HG03066 (cell line): ENCODE measurements around the gene CAMSAP2.

ENCODE experiments used
- ATAC-seq: cut with Tn5 transposase; IDR thresholded peaks from one replicate; pipeline ENCODE4 v1.9.1; 2021; ENCODE audit warnings: low read depth; ENCODE audit not compliant: unreplicated experiment

The CAMSAP2 gene

DNA sequence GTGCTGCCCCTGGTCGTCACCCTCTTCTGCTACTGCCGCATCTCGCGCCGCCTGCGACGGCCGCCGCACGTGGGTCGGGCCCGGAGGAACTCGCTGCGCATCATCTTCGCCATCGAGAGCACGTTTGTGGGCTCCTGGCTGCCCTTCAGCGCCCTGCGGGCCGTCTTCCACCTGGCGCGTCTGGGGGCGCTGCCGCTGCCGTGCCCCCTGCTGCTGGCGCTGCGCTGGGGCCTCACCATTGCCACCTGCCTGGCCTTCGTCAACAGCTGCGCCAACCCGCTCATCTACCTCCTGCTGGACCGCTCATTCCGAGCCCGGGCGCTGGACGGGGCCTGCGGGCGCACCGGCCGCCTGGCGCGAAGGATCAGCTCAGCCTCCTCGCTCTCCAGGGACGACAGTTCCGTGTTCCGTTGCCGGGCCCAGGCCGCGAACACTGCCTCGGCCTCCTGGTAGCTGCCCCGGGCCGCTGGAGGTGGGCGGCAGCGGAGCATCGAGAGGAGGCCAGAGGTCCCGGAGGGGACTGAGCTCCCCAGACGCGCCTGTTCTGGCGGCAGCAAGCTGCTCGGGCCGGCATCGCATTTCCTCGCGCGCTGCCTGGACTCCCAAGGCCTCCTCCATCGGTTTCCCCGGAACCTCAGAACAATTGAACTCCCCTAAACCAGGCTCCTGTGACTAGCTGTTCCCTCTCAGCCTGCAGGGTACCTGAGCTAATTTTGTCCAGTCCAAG is 135.1 kb downstream of the CAMSAP2 start:
- no peak for ATAC-seq

DNA sequence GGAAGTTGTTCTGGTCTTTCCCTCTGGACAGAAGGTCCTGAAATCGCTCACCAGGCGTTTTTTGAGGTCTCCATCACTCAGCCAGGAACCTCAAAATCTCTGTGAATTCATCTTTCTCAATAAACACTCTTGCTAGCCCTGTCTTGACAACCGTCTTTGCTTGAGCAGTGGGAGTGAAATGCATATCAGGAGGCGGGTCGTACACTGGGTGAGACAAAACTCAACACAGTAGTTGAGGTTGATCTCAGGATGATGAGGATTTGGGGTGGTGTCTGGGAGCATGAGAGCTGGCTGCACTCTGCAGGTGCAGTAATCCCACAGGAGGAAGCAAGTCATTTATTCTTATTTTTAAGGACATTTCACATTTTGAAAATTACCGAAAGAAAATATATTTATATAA is 136.0 kb downstream of the CAMSAP2 start:
- no peak for ATAC-seq

- no peak for ATAC-seq
Observed at GRCh38 chr1:200875416-200875815, 136.7 kb downstream of the CAMSAP2 start.

- ATAC-seq: no peak
Observed at GRCh38 chr1:200877010-200877409, 138.3 kb downstream of the CAMSAP2 start.

DNA sequence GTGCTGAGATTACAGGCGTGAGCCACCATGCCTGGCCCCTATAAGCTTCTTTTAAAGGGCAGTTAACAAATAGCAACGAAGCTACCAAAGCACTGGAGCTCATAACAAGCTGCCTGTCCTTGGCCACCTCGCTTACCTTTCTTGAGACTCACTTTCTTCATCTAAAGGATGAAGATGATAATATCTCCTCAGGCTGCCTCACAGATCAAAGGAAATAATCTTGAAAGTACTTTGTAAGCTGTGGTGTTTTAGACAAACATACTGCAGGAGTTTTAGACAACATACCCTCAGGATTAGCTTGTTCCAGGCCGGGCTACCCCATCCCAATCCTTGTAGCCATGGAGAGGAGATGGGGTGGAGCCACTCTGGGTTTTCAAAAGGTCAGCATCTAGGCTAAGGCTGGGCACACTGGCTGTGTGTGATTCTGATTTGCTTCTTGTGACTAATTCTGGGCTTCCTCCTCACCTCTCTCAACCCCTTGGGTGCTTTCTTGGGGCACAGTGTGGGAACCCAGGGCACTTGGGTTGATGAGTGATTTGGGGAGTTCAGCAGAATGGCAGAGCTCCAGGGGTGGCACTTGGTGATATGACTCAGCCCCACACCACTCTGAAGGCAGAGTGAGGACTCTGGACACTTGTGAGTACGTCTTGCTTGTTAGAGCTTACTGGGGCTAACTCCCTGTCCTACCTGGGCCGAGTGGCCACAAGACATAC is 139.3 kb downstream of the CAMSAP2 start:
- ATAC-seq: peak; percentile 63

GRCh38 chr1:200880212-200880611 is 141.5 kb downstream of the CAMSAP2 start:
- ATAC-seq: peak; percentile 52

- no peak for ATAC-seq
Observed at GRCh38 chr1:200883118-200883517, 144.4 kb downstream of the CAMSAP2 start.

GRCh38 chr1:200885623-200886402 is 147.1 kb downstream of the CAMSAP2 start:
- ATAC-seq: no peak

GRCh38 chr1:200886594-200886993 is 147.9 kb downstream of the CAMSAP2 start:
- no peak for ATAC-seq

DNA sequence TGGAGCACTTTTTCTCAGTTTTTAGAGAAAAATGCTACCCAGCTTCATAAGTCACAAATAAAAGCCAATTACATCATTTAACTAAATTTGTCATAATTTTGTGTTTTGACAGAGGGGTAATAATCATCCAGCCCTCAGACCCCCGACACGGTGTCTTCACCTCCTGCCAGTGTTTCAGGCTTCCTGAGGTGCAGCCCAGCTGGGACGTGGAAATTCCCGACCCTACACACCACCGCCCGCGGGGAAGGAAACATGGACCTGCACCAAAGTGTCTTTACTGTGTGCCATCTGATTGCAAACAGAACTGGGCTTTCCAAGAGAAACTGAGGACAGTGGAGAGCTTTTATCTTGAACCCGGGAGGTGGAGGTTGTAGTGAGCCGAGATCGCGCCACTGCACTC is 148.3 kb downstream of the CAMSAP2 start:
- no peak for ATAC-seq

GRCh38 chr1:200887772-200888348 is 149.2 kb downstream of the CAMSAP2 start:
- no peak for ATAC-seq

DNA sequence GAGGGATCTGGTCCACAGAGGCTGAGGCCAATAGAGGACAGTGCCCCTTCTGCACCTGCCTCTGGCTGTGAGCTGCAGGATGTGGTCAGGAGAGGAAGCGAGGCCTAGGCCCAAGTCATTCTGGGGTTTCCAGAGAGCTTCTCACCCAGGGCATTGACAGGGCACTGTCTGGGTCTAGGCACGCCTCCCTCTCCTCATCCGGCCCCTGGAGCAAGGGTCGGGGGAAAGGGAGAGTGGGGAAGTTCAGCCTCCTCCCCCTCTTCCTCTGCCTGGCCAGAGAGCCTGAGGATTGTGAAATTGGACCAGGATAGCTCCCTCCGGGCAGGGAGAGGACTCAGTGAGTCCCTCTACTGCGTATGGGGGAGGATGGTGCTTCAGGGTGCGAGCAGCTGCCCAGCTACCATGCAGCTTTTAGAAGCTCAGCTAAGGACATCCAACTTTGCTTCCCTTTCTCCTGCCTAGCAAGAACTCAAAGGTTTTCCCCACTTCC is 149.7 kb downstream of the CAMSAP2 start:
- ATAC-seq: peak; percentile 89

GRCh38 chr1:200889571-200889970 is 150.9 kb downstream of the CAMSAP2 start:
- ATAC-seq: no peak

- no peak for ATAC-seq
Observed at GRCh38 chr1:200890027-200890426, 151.3 kb downstream of the CAMSAP2 start.

DNA sequence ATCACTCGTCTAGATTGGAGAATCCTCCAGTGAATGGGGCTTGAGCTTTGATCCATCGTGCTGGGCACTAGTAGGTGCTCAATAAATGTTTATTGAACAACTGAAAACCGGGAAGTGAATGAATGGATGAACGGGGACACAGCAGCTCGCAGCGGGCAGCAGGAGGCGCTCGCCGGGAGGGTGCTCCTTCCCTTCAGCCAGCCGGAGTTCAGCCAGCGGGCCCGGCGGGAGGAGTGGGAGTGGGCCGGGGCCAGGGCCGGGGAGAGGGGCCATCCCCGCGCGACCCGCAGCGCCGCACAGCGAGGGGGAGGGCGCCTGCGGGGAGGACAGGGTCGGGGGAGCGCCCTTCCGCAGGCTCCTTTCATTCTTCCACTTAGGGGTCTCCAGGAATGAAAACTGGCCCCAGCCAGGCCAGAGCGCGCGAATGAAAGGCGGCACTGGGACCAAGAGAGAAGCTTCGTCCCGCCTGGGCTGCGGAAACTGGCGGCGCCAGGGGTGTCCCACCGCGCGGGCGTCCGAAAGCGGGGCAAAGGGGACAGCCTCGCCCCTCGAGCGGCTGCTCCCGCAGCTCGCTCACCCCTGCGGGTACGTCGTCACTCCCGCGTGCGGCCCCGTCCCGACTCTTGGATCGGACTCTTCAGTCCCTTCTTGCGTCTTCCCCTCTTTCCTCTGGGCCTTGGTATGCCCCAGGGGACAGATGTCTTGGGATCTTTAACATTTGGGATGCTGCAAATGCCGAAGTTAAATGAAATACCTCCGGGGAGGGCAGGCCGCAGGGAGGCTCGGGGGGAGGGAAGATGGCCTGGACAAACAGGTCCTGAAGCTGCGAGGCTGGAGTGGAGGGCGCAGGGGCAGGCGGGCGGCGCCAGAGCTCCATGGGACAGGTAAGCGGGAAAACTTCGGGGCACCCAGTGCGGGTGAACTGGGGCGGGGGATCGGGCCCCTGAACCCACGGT is 152.4 kb downstream of the CAMSAP2 start:
- no peak for ATAC-seq

DNA sequence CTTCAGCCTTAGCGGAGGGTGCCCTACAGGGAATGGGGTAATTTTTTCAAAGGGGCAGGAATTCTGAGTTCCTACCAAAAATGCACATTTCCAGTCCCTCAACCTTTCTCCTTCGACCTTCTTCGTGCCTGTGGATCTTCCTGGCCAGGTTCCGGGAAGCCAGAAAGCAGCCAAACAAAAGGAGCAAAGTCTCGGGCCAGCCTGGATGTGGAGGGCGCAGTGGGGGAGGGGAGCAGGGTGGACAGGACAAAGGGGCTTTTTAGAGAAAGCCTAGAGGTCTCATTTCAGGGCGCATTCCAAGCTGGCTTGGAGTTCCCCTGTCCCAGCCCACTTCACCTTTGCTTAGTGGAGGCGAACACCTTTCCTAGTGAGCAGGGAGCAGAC is 153.1 kb downstream of the CAMSAP2 start:
- ATAC-seq: no peak

DNA sequence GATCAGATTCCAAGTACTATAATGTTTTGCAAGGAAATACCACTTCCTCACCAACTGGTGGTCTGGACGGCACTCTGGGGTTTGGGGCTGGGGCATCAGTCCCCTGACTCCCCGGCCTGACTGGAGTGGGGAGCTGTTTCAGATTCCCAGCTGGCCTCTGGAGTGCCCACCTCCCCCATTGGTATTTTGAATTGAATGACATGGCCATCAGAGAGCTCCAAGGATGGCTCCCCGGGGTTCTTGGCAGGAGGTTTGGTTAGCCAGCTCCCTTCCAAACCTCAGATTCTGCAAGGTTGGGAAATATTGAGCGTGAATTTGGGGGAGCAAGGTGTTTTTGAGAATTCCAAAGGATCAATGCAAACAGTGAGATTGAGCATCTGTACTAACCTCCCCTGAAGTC is 153.9 kb downstream of the CAMSAP2 start:
- no peak for ATAC-seq

- no peak for ATAC-seq
Observed at GRCh38 chr1:200892958-200893357, 154.3 kb downstream of the CAMSAP2 start.

DNA sequence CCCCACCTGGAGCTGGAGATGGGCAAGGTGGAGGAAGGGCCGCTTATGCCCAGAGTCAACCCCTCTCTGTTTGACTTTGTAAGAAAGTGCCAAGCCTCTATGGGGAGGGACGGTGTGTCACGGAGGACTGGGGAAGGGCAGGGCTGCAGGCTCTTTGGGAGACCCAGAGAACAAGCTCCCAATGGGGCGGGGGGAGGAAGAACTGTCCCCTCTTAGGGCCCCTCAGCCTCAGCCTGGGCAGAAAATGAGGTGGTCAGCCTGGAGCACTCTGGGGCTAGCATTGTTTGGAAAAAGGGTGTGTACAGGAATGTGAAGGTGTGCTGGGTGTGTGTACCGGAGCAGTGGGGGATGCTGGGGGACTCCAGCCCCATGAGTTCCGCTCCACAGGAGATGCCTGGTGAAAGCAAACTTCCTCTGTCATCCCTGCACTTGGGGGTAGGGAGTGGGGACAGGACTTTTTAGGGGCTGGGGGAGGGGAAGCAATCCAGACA is 154.8 kb downstream of the CAMSAP2 start:
- no peak for ATAC-seq
